Activated B cell treated with CpG ODN at 0.5 μM for 24 hours (primary cell): ENCODE measurements around the gene MYO1C. TPM values are rescaled to one million over a fixed set of nuclear protein-coding genes. Genes with fewer than 3 reads are reported as not detected.

Experiments used
- ATAC-seq: fragments of 200-7000 bp; cut with Tn5 transposase; one replicate; pipeline ENCODE4 v1.10.0; 2021; ENCODE audit warnings: low read depth, mild to moderate bottlenecking, moderate library complexity
- CTCF ChIA-PET: fragments of 350-600 bp; sonication (Branson Sonifier 250); formaldehyde crosslinking; loops from one replicate; lab custom pipeline; 2021; ENCODE audit warnings: antibody characterized with exemption; lab: Charles Lee
- POLR2A ChIA-PET: fragments of 350-600 bp; sonication (Branson Sonifier 250); formaldehyde crosslinking; loops from one replicate; lab custom pipeline; 2021; ENCODE audit warnings: antibody characterized with exemption; lab: Charles Lee
- DNase-seq: peaks from one replicate; pipeline ENCODE4 v3.0.0; 2022
- H3K27ac Mint-ChIP-seq: one replicate; pipeline ENCODE4 v1.8.0; 2020; ENCODE audit warnings: mixed read lengths
- H3K27me3 Mint-ChIP-seq: one replicate; pipeline ENCODE4 v1.8.0; 2021; ENCODE audit warnings: mixed read lengths
- H3K36me3 Mint-ChIP-seq: one replicate; pipeline ENCODE4 v1.8.0; 2021; ENCODE audit warnings: low read depth, mixed read lengths
- H3K4me1 Mint-ChIP-seq: one replicate; pipeline ENCODE4 v1.8.0; 2021; ENCODE audit warnings: mixed read lengths
- H3K4me3 Mint-ChIP-seq: one replicate; pipeline ENCODE4 v1.8.0; 2020; ENCODE audit warnings: mild to moderate bottlenecking, mixed read lengths
- H3K9me3 Mint-ChIP-seq: one replicate; pipeline ENCODE4 v1.8.0; 2020; ENCODE audit warnings: mixed read lengths
- CTCF ChIP-seq: fragments of 200-600 bp; IDR thresholded peaks from one replicate; pipeline ENCODE4 v1.8.0; 2022; ENCODE audit warnings: antibody characterized with exemption, mild to moderate bottlenecking
- intact Hi-C: fragments of 100-400 bp; cut with micrococcal nuclease; formaldehyde crosslinking; loops from one replicate; pipeline ENCODE4 v1.15.1; 2024
- total RNA-seq: library from RNA; stranded (reverse); gene quantifications from 2 replicates; pipeline ENCODE4 v1.2.3, GENCODE V29; 2022

The MYO1C gene
- total RNA-seq, 1 donor from 2014 or later: 190 TPM

GRCh38 chr17:1486802-1487695, 5.4 kb downstream of the MYO1C start:
- H3K27me3 Mint-ChIP-seq: no peaks in the 10 kb centered on the region
- H3K36me3 Mint-ChIP-seq: peaks cover 26% of the 10 kb centered on the region
- H3K9me3 Mint-ChIP-seq: no peaks in the 10 kb centered on the region
- ATAC-seq (peak; percentile 28), DNase-seq (peak; percentile 73)
- intact Hi-C loops: loop anchor here (1.0 to 2.0 kb wide), 2 partner anchors 31 to 914 kb away; partner anchors contain the start of genes CRK and MNT
- no peak for TF ChIP-seq CTCF
- ChIA-PET CTCF (interaction anchor here (0.7 to 2.1 kb wide), 5 partner anchors 24 to 143 kb away, joined by 3 to 12 read pairs (median 4); partner anchors contain the start of gene INPP5K), POLR2A (interaction anchor here (0.5 to 3.6 kb wide), 24 partner anchors 11 to 542 kb away, joined by 3 to 24 read pairs (median 4); partner anchors contain the start of genes CRK, INPP5K, SLC43A2 and YWHAE)
- H3K4me1 Mint-ChIP-seq: peaks cover 49% of the 10 kb centered on the region
- peak overlapping the region; percentile 84 for H3K4me3 Mint-ChIP-seq
- H3K27ac Mint-ChIP-seq: peak overlapping the region; percentile 96

- ChIA-PET CTCF (interaction anchor here (1.0 to 1.3 kb wide), 3 partner anchors 30 to 143 kb away, joined by 3 to 7 read pairs (median 6); partner anchors contain the start of genes INPP5K and SLC43A2), POLR2A (interaction anchor here (0.5 to 3.6 kb wide), 22 partner anchors 10 to 163 kb away, joined by 3 to 34 read pairs (median 4); partner anchors contain the start of genes CRK, INPP5K, SLC43A2 and YWHAE)
- no peak for TF ChIP-seq CTCF
- Mint-ChIP-seq H3K4me1 (peaks cover 46% of the 10 kb centered on the region), H3K27ac (no peak overlapping the region), H3K4me3 (peak overlapping the region; percentile 94), H3K27me3 (no peaks in the 10 kb centered on the region), H3K9me3 (no peaks in the 10 kb centered on the region), H3K36me3 (peaks cover 38% of the 10 kb centered on the region)
- intact Hi-C loops: loop anchor here (1.0 to 2.0 kb wide), 4 partner anchors 11 to 915 kb away; partner anchors contain the start of genes MNT and YWHAE
- ATAC-seq (peak; percentile 14), DNase-seq (peak; percentile 71)
These were observed 6.8 kb downstream of the MYO1C start for GRCh38 chr17:1485423-1486376.

GRCh38 chr17:1484676-1485422, 7.6 kb downstream of the MYO1C start:
- Mint-ChIP-seq H3K27me3 (no peaks in the 10 kb centered on the region), H3K4me3 (peak overlapping the region; percentile 94), H3K4me1 (peaks cover 40% of the 10 kb centered on the region), H3K36me3 (peaks cover 45% of the 10 kb centered on the region), H3K9me3 (no peaks in the 10 kb centered on the region), H3K27ac (peak overlapping the region; percentile 96)
- ATAC-seq (peak; percentile 70), DNase-seq (peak; percentile 82)
- intact Hi-C loops: loop anchor here (1.0 kb wide), 3 partner anchors 11 to 85 kb away; partner anchors contain the start of gene YWHAE
- CTCF ChIA-PET: interaction anchor here (0.8 to 1.3 kb wide), 5 partner anchors 22 to 144 kb away, joined by 3 to 7 read pairs (median 3); partner anchors contain the start of genes CRK, INPP5K and SLC43A2
- POLR2A ChIA-PET: interaction anchor here (0.5 to 1.7 kb wide), 23 partner anchors 8 to 164 kb away, joined by 3 to 34 read pairs (median 4); partner anchors contain the start of genes CRK, INPP5K, MYO1C and SLC43A2
- no peak for TF ChIP-seq CTCF

- H3K4me3 Mint-ChIP-seq: peak overlapping the region; percentile 94
- peaks cover 39% of the 10 kb centered on the region for H3K4me1 Mint-ChIP-seq
- H3K27ac Mint-ChIP-seq: no peak overlapping the region
- intact Hi-C loops: no loop called here
- no peak for TF ChIP-seq CTCF
- ChIA-PET POLR2A (interaction anchor here (0.7 to 1.7 kb wide), 15 partner anchors 9 to 165 kb away, joined by 3 to 34 read pairs (median 4); partner anchors contain the start of genes CRK, INPP5K, MYO1C and SLC43A2), CTCF (interaction anchor here (0.8 to 1.3 kb wide), 4 partner anchors 21 to 119 kb away, joined by 3 to 7 read pairs (median 4); partner anchors contain the start of genes CRK and INPP5K)
- peaks cover 51% of the 10 kb centered on the region for H3K36me3 Mint-ChIP-seq
- DNase-seq: no peak
- no peaks in the 10 kb centered on the region for H3K9me3 Mint-ChIP-seq
- ATAC-seq: no peak
- H3K27me3 Mint-ChIP-seq: no peaks in the 10 kb centered on the region
These were observed 8.4 kb downstream of the MYO1C start for GRCh38 chr17:1484060-1484535.
